Measurements from ENCODE around the gene APOL3.

Gene APOL3

DNA sequence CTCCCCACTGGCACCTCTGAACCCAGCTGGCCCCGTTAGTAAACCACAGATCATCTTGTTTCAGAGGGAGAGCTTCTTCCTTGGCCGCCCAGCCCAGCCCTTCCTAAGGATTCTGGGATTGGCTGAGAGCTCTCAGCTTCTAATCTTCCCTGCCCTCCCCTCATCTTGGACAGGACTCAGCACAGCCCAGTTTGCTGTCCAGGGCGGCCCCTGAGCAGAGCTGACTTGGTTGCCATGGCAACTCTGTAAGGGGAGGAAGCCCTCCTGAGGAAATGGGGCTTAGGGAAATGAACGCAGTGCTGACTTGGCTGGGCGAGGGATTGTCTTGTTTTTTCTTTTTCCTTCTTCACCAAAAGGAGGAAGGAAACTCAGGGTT is 36.5 kb upstream of the APOL3 start:
- no peak for DNase-seq (ENCODE audit: low spot score)
- in situ Hi-C loops (cut with MboI; ENCODE audit: low sequenced_read_pairs, unreplicated experiment): no loop called here
- TF ChIP-seq CTCF (IDR thresholded peaks at IDR 0.05; ENCODE audit: borderline replicate concordance, control extremely low read depth, extremely low read depth, insufficient read depth, missing control alignments): no peak

DNA sequence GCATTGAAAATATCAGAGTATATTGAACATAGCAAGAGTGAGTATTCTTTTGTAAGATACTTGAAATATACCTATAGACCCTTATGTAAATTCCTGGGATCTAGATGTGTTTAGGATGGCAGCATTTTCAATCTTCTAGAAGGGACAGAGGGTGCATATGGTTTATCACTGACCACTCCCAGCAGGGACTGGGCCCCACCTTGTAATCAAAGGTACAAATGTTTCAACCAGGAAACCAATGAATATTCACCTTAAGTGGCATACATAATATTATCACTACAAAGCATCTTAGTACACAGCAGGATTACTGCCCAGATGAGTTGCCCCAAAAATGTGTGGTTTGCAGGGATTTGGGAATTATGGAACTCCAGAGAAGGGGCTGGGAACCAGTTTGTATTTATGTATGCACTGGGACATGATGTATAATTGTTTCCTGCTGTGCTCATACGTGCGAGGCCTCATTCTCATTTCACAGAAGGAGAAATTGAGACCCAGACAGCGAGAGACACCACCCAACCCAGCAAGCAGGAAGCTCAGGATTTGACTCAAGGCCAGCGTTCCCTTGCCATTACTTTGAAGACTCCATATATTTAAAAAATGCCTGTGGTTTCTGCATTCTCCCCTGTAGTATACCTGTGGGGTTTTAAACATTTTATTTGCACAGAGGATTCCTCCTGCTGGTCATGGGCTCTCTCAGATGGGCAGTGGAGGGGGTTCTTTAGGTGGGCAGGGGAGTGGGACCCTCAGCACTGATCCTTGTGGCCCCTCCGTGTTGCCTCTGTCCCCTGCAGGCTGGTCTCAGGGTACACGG is 35.9 kb upstream of the APOL3 start:
- in situ Hi-C loops (cut with MboI; ENCODE audit: low sequenced_read_pairs, unreplicated experiment): no loop called here
- DNase-seq (ENCODE audit: low spot score): no peak
- no peak for TF ChIP-seq CTCF (IDR thresholded peaks at IDR 0.05; ENCODE audit: borderline replicate concordance, control extremely low read depth, extremely low read depth, insufficient read depth, missing control alignments)

- TF ChIP-seq CTCF (IDR thresholded peaks at IDR 0.05; ENCODE audit: borderline replicate concordance, control extremely low read depth, extremely low read depth, insufficient read depth, missing control alignments): peak; percentile 48
- in situ Hi-C loops (cut with MboI; ENCODE audit: low sequenced_read_pairs, unreplicated experiment): no loop called here
- peak; percentile 61 for DNase-seq (ENCODE audit: low spot score)
Measured at GRCh38 chr22:36194971-36195370, 34.4 kb upstream of the APOL3 start.

GRCh38 chr22:36194385-36194784 is 33.8 kb upstream of the APOL3 start:
- in situ Hi-C loops (cut with MboI; ENCODE audit: low sequenced_read_pairs, unreplicated experiment): no loop called here
- no peak for DNase-seq (ENCODE audit: low spot score)

GRCh38 chr22:36193577-36193976 is 33.0 kb upstream of the APOL3 start:
- TF ChIP-seq CTCF (IDR thresholded peaks at IDR 0.05; ENCODE audit: borderline replicate concordance, control extremely low read depth, extremely low read depth, insufficient read depth, missing control alignments): no peak
- in situ Hi-C loops (cut with MboI; ENCODE audit: low sequenced_read_pairs, unreplicated experiment): no loop called here
- DNase-seq (ENCODE audit: low spot score): no peak

More at GRCh38 chr22:36194385-36194784, 33.8 kb upstream of the APOL3 start:
- no peak for TF ChIP-seq CTCF (IDR thresholded peaks at IDR 0.05; ENCODE audit: borderline replicate concordance, control extremely low read depth, extremely low read depth, insufficient read depth, missing control alignments)

DNA sequence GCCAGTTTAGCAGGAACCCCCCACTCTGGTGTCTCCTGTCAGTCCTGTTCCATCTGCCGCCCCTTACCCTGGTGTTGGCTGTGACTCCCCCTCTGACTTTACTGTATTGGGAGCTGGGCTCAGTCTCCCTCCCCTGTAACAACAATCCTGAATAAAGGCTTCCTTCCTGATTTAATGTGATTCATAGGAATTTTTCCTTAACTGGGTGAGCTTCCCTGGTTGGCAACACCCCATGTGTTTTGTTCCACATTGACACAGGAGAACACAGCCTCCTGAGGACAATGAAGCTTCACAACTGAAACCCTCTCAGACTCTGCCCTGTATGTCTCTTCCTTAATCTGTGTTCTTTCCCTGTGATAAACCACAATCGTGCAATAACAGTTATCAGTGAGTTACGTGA is 32.6 kb upstream of the APOL3 start:
- TF ChIP-seq CTCF (IDR thresholded peaks at IDR 0.05; ENCODE audit: borderline replicate concordance, control extremely low read depth, extremely low read depth, insufficient read depth, missing control alignments): no peak
- in situ Hi-C loops (cut with MboI; ENCODE audit: low sequenced_read_pairs, unreplicated experiment): no loop called here

More for the DNA sequence above, 32.6 kb upstream of the APOL3 start:
- DNase-seq (ENCODE audit: low spot score): no peak

All from GM13976 (cell line).